ENCODE data around the gene TUBAL3. TPM values are rescaled to one million over a fixed set of nuclear protein-coding genes. Genes with fewer than 3 reads are reported as not detected.

Gene TUBAL3
- total and polyA plus RNA-seq, 4 donors = 0.06 to 0.12 (median 0.06) TPM; not detected in 1

GRCh38 chr10:5445006-5445405, 40.4 kb upstream of the TUBAL3 start:
- H3K9ac ChIP-seq (ENCODE audit: insufficient read depth in 1 of 2, low read length in 2 of 2) = no peak overlapping the region
- peaks cover 0 to 12% (median 2%) of the 10 kb centered on the region in 5 donors for H3K4me1 ChIP-seq (ENCODE audit: control insufficient read depth in 5 of 5, insufficient read depth in 5 of 5, low read length in 5 of 5)
- DNase-seq (peak in 1 of 3 donors; percentile 42), ATAC-seq (ENCODE audit: insufficient read depth, low FRiP score) (no peak)
- H3K27ac ChIP-seq (ENCODE audit: low read depth in 1 of 2, low read length in 1 of 2) = no peak overlapping the region
- peaks cover 0 to 2% (median 0%) of the 10 kb centered on the region in 4 donors for H3K9me3 ChIP-seq (ENCODE audit: control insufficient read depth in 4 of 4, insufficient read depth in 3 of 4, low read length in 3 of 4)
- no peak overlapping the region for H3K4me3 ChIP-seq
- TF ChIP-seq CTCF (IDR thresholded peaks at IDR 0.05; ENCODE audit: control extremely low read depth, extremely low read depth) = no peak
- H3K27me3 ChIP-seq (ENCODE audit: control insufficient read depth in 3 of 3, insufficient read depth in 3 of 3, low read length in 2 of 3) = no peaks in the 10 kb centered on the region
- H3K36me3 ChIP-seq (ENCODE audit: control insufficient read depth in 4 of 4, insufficient read depth in 4 of 4, low read length in 4 of 4) = no peaks in the 10 kb centered on the region
- 79 to 89% methylated on average over 5 of the region's 5 CpGs for WGBS, 2 donors

- DNase-seq (no peak), ATAC-seq (ENCODE audit: insufficient read depth, low FRiP score) (no peak)
- peaks cover 0 to 2% (median 0%) of the 10 kb centered on the region in 4 donors for H3K9me3 ChIP-seq (ENCODE audit: control insufficient read depth in 4 of 4, insufficient read depth in 3 of 4, low read length in 3 of 4)
- no peak for TF ChIP-seq CTCF (IDR thresholded peaks at IDR 0.05; ENCODE audit: control extremely low read depth, extremely low read depth)
- 91 to 97% methylated on average over 1 of the region's 1 CpG for WGBS, 2 donors
- no peaks in the 10 kb centered on the region for H3K27me3 ChIP-seq (ENCODE audit: control insufficient read depth in 3 of 3, insufficient read depth in 3 of 3, low read length in 2 of 3)
- no peaks in the 10 kb centered on the region for H3K36me3 ChIP-seq (ENCODE audit: control insufficient read depth in 4 of 4, insufficient read depth in 4 of 4, low read length in 4 of 4)
- no peak overlapping the region for H3K9ac ChIP-seq (ENCODE audit: insufficient read depth in 1 of 2, low read length in 2 of 2)
- no peak overlapping the region for H3K4me3 ChIP-seq
- H3K27ac ChIP-seq (ENCODE audit: low read depth in 1 of 2, low read length in 1 of 2) = no peak overlapping the region
- H3K4me1 ChIP-seq (ENCODE audit: control insufficient read depth in 5 of 5, insufficient read depth in 5 of 5, low read length in 5 of 5) = peaks cover 0 to 9% (median 2%) of the 10 kb centered on the region in 5 donors
Measured at GRCh38 chr10:5443429-5443828, 38.8 kb upstream of the TUBAL3 start.

- Histone ChIP-seq H3K36me3 (ENCODE audit: control insufficient read depth in 4 of 4, insufficient read depth in 4 of 4, low read length in 4 of 4) (no peaks in the 10 kb centered on the region), H3K9me3 (ENCODE audit: control insufficient read depth in 4 of 4, insufficient read depth in 3 of 4, low read length in 3 of 4) (peaks cover 0 to 2% (median 0%) of the 10 kb centered on the region in 4 donors), H3K9ac (ENCODE audit: insufficient read depth in 1 of 2, low read length in 2 of 2) (no peak overlapping the region), H3K27me3 (ENCODE audit: control insufficient read depth in 3 of 3, insufficient read depth in 3 of 3, low read length in 2 of 3) (no peaks in the 10 kb centered on the region), H3K4me3 (no peak overlapping the region), H3K27ac (ENCODE audit: low read depth in 1 of 2, low read length in 1 of 2) (no peak overlapping the region), H3K4me1 (ENCODE audit: control insufficient read depth in 5 of 5, insufficient read depth in 5 of 5, low read length in 5 of 5) (peaks cover 0 to 9% (median 2%) of the 10 kb centered on the region in 5 donors)
- no peak for TF ChIP-seq CTCF (IDR thresholded peaks at IDR 0.05; ENCODE audit: control extremely low read depth, extremely low read depth)
- no peak for DNase-seq
- no peak for ATAC-seq (ENCODE audit: insufficient read depth, low FRiP score)
- WGBS, 2 donors = 88 to 93% methylated on average over 1 of the region's 1 CpG
Measured at GRCh38 chr10:5442990-5443370, 38.4 kb upstream of the TUBAL3 start.
